Vagina (tissue), 2 donors: ENCODE measurements around the gene SLC26A2. TPM values are rescaled to one million over a fixed set of nuclear protein-coding genes. Genes with fewer than 3 reads are reported as not detected.

ENCODE experiments used
- DNase-seq, 2 donors: peaks; one replicate each; pipeline ENCODE4 v3.0.0-alpha.2; 2017; ENCODE audit errors: extremely low spot score in 2 of 2
- H3K27ac ChIP-seq: fragments of 200-600 bp; sonication (generic); one replicate; pipeline ENCODE4 v1.5.1; 2019
- H3K27me3 ChIP-seq: fragments of 200-600 bp; sonication (generic); one replicate; pipeline ENCODE4 v1.5.1; 2019
- H3K36me3 ChIP-seq, 2 donors: fragments of 200-600 bp; sonication (generic); one replicate each; pipeline ENCODE4 v1.5.1; 2017 to 2019
- H3K4me1 ChIP-seq: fragments of 200-600 bp; sonication (generic); one replicate; pipeline ENCODE4 v1.5.1; 2019
- H3K4me3 ChIP-seq, 2 donors: fragments of 200-600 bp; sonication (generic); 1 replicate in 1 of 2; 2 replicates in 1 of 2; pipeline ENCODE4 v1.5.1; 2016 to 2019
- H3K9me3 ChIP-seq: fragments of 200-600 bp; sonication (generic); one replicate; pipeline ENCODE4 v1.5.1; 2019
- CTCF ChIP-seq, 3 experiments: fragments of 450-650 bp in 2 of 3; fragments of 200-600 bp in 1 of 3; sonication (generic) in 1 of 3; IDR thresholded peaks; one replicate each; pipeline ENCODE4 v1.5.1; 2017 to 2019; ENCODE audit warnings: antibody characterized with exemption in 3 of 3, mild to moderate bottlenecking in 2 of 3, moderate library complexity in 2 of 3
- POLR2A ChIP-seq, 2 donors: fragments of 450-650 bp; IDR thresholded peaks; one replicate each; pipeline ENCODE4 v1.6.1; 2017; ENCODE audit warnings: antibody characterized with exemption in 2 of 2, mild to moderate bottlenecking in 2 of 2, moderate library complexity in 2 of 2
- POLR2AphosphoS5 ChIP-seq, 2 donors: sonication (generic); formaldehyde crosslinking; IDR thresholded peaks; one replicate each; pipeline ENCODE4 v1.9.0; 2017; ENCODE audit warnings: antibody characterized with exemption in 2 of 2, mild to moderate bottlenecking in 2 of 2, low read depth in 1 of 2; ENCODE audit not compliant: insufficient read depth in 1 of 2
- intact Hi-C: fragments of 100-400 bp; cut with DNase I; formaldehyde crosslinking; loops from one replicate; pipeline ENCODE4 v1.15.1; 2023
- total RNA-seq: library from RNA; depleted of rRNA; stranded (reverse); fragments of >200 nt; gene quantifications from one replicate; pipeline ENCODE4 v1.2.3, GENCODE V29; 2016

SLC26A2 gene
- total RNA-seq, 1 donor from 2014 or later = 13.3 TPM

- TF ChIP-seq POLR2A (IDR thresholded peaks at IDR 0.05) (no peak), POLR2AphosphoS5 (IDR thresholded peaks at IDR 0.05; ENCODE audit: insufficient read depth in 1 of 2, low read depth in 1 of 2) (no peak), CTCF (IDR thresholded peaks at IDR 0.05) (no peak)
- Histone ChIP-seq H3K4me1 (no peaks in the 10 kb centered on the region), H3K27ac (no peak overlapping the region), H3K27me3 (no peaks in the 10 kb centered on the region), H3K9me3 (no peaks in the 10 kb centered on the region), H3K36me3 (no peaks in the 10 kb centered on the region), H3K4me3 (no peak overlapping the region)
- DNase-seq = no peak
- intact Hi-C loops = no loop called here
Observed at GRCh38 chr5:149915392-149916260, 44.9 kb upstream of the SLC26A2 start.

GRCh38 chr5:149916334-149917072, 44.1 kb upstream of the SLC26A2 start:
- no peak for DNase-seq
- H3K4me1 ChIP-seq = no peaks in the 10 kb centered on the region
- no peak for TF ChIP-seq CTCF (IDR thresholded peaks at IDR 0.05)
- no peak for TF ChIP-seq POLR2A (IDR thresholded peaks at IDR 0.05)
- no peaks in the 10 kb centered on the region for H3K36me3 ChIP-seq
- H3K9me3 ChIP-seq = no peaks in the 10 kb centered on the region
- H3K4me3 ChIP-seq = no peak overlapping the region
- H3K27me3 ChIP-seq = no peaks in the 10 kb centered on the region
- H3K27ac ChIP-seq = no peak overlapping the region
- intact Hi-C loops = no loop called here

GRCh38 chr5:149917073-149917676, 43.4 kb upstream of the SLC26A2 start:
- no peak for DNase-seq
- Histone ChIP-seq H3K9me3 (no peaks in the 10 kb centered on the region), H3K27me3 (no peaks in the 10 kb centered on the region), H3K36me3 (no peaks in the 10 kb centered on the region), H3K4me1 (no peaks in the 10 kb centered on the region), H3K27ac (no peak overlapping the region), H3K4me3 (no peak overlapping the region)
- TF ChIP-seq POLR2A (IDR thresholded peaks at IDR 0.05) (no peak), CTCF (IDR thresholded peaks at IDR 0.05) (no peak), POLR2AphosphoS5 (IDR thresholded peaks at IDR 0.05; ENCODE audit: insufficient read depth in 1 of 2, low read depth in 1 of 2) (no peak)
- intact Hi-C loops = no loop called here

- Histone ChIP-seq H3K4me3 (no peak overlapping the region), H3K9me3 (no peaks in the 10 kb centered on the region), H3K27ac (no peak overlapping the region), H3K36me3 (no peaks in the 10 kb centered on the region), H3K4me1 (no peaks in the 10 kb centered on the region), H3K27me3 (no peaks in the 10 kb centered on the region)
- no peak for TF ChIP-seq CTCF (IDR thresholded peaks at IDR 0.05)
- no peak for TF ChIP-seq POLR2A (IDR thresholded peaks at IDR 0.05)
- no peak for TF ChIP-seq POLR2AphosphoS5 (IDR thresholded peaks at IDR 0.05; ENCODE audit: insufficient read depth in 1 of 2, low read depth in 1 of 2)
- intact Hi-C loops = no loop called here
- DNase-seq = no peak
Observed at GRCh38 chr5:149921597-149921996, 39.0 kb upstream of the SLC26A2 start.
